CD14-positive monocyte (primary cell): Measurements from ENCODE around the gene TJP2. TPM values are rescaled to one million over a fixed set of nuclear protein-coding genes. Genes with fewer than 3 reads are reported as not detected.

Experiments used
- DNase-seq, 3 donors: peaks; one replicate each; pipeline ENCODE4 v3.0.0-alpha.2; 2011 to 2022
- H2AFZ ChIP-seq: 2 replicates; pipeline ENCODE4 v1.6.0; 2012; ENCODE audit warnings: mild to moderate bottlenecking, low read depth, low read length, inconsistent platforms; ENCODE audit not compliant: insufficient read depth, poor library complexity, severe bottlenecking
- H3K27ac ChIP-seq, 2 donors: 1 replicate in 1 of 2; 2 replicates in 1 of 2; pipeline ENCODE4 v1.5.1; 2012 to 2013; ENCODE audit warnings: low read length in 2 of 2, control low read depth in 1 of 2, inconsistent platforms in 1 of 2, low read depth in 1 of 2, mild to moderate bottlenecking in 1 of 2
- H3K27me3 ChIP-seq, 2 donors: one replicate each; pipeline versions ENCODE4 v1.6.0 to v1.6.1; 2011 to 2013; ENCODE audit warnings: low read length in 2 of 2; ENCODE audit not compliant: control insufficient read depth in 2 of 2, insufficient read depth in 2 of 2
- H3K36me3 ChIP-seq, 2 donors: replicated peaks in 1 of 2; 1 replicate in 1 of 2; 2 replicates in 1 of 2; pipeline versions ENCODE4 v1.5.1 to v1.6.1; 2012 to 2013; ENCODE audit warnings: low read length in 2 of 2, control low read depth in 1 of 2, inconsistent platforms in 1 of 2, mild to moderate bottlenecking in 1 of 2; ENCODE audit not compliant: insufficient read depth in 2 of 2, control insufficient read depth in 1 of 2
- H3K4me1 ChIP-seq, 2 donors: 1 replicate in 1 of 2; 2 replicates in 1 of 2; pipeline versions ENCODE4 v1.5.1 to v1.6.1; 2012 to 2013; ENCODE audit warnings: low read length in 2 of 2, control low read depth in 1 of 2, inconsistent platforms in 1 of 2, mild to moderate bottlenecking in 1 of 2, moderate library complexity in 1 of 2; ENCODE audit not compliant: insufficient read depth in 2 of 2, control insufficient read depth in 1 of 2
- H3K4me2 ChIP-seq: replicated peaks from 2 replicates; pipeline ENCODE3; 2012; ENCODE audit warnings: low read length, moderate library complexity, mild to moderate bottlenecking; ENCODE audit not compliant: poor library complexity, severe bottlenecking; ENCODE audit errors: extremely low read depth
- H3K4me3 ChIP-seq, 3 experiments: fragments of 200-600 bp in 1 of 3; sonication (generic) in 1 of 3; replicated peaks in 1 of 3; 1 replicate in 2 of 3; 2 replicates in 1 of 3; pipeline ENCODE4 v1.5.1; 2011 to 2013; ENCODE audit warnings: low read length in 3 of 3, mild to moderate bottlenecking in 3 of 3, control low read depth in 2 of 3, low read depth in 2 of 3, inconsistent platforms in 1 of 3, moderate library complexity in 1 of 3
- H3K79me2 ChIP-seq: 2 replicates; pipeline ENCODE4 v1.6.0; 2012; ENCODE audit warnings: mild to moderate bottlenecking, control low read depth, inconsistent platforms, low read length, moderate library complexity; ENCODE audit not compliant: insufficient read depth
- H3K9ac ChIP-seq: 2 replicates; pipeline ENCODE4 v1.6.0; 2017; ENCODE audit warnings: low read length, mild to moderate bottlenecking; ENCODE audit not compliant: insufficient read depth, poor library complexity, severe bottlenecking
- H3K9me3 ChIP-seq, 2 donors: replicated peaks in 1 of 2; 1 replicate in 1 of 2; 2 replicates in 1 of 2; pipeline versions ENCODE4 v1.5.1 to v1.6.1; 2012 to 2013; ENCODE audit warnings: low read length in 2 of 2, control low read depth in 1 of 2; ENCODE audit not compliant: control insufficient read depth in 1 of 2, insufficient read depth in 1 of 2
- H4K20me1 ChIP-seq: 2 replicates; pipeline ENCODE4 v1.6.0; 2012; ENCODE audit warnings: mild to moderate bottlenecking, low read length, control low read depth, moderate library complexity; ENCODE audit not compliant: insufficient read depth
- H3K27ac Mint-ChIP-seq, 7 donors: one replicate each; pipeline ENCODE4 v1.8.0; 2020; ENCODE audit warnings: mild to moderate bottlenecking in 7 of 7, mixed read lengths in 7 of 7, moderate library complexity in 6 of 7, inconsistent platforms in 2 of 7
- H3K27me3 Mint-ChIP-seq, 3 donors: one replicate each; pipeline ENCODE4 v1.8.0; 2021 to 2022; ENCODE audit warnings: low read depth in 3 of 3, mild to moderate bottlenecking in 3 of 3, mixed read lengths in 3 of 3, moderate library complexity in 3 of 3, inconsistent platforms in 1 of 3
- H3K36me3 Mint-ChIP-seq, 2 donors: one replicate each; pipeline ENCODE4 v1.8.0; 2020; ENCODE audit warnings: mixed read lengths in 2 of 2, inconsistent platforms in 1 of 2, mild to moderate bottlenecking in 1 of 2
- H3K4me1 Mint-ChIP-seq: one replicate; pipeline ENCODE4 v1.8.0; 2020; ENCODE audit warnings: mild to moderate bottlenecking, mixed read lengths
- H3K4me3 Mint-ChIP-seq, 2 donors: one replicate each; pipeline ENCODE4 v1.8.0; 2020; ENCODE audit warnings: mild to moderate bottlenecking in 2 of 2, mixed read lengths in 2 of 2, moderate library complexity in 1 of 2
- H3K9me3 Mint-ChIP-seq, 7 donors: one replicate each; pipeline ENCODE4 v1.8.0; 2020 to 2022; ENCODE audit warnings: mixed read lengths in 7 of 7, mild to moderate bottlenecking in 6 of 7, moderate library complexity in 6 of 7, inconsistent platforms in 2 of 7
- WGBS: methylation state at CpG from one replicate; pipeline ENCODE4 v1.1.5; 2013; ENCODE audit warnings: missing lambda C conversion rate; ENCODE audit not compliant: insufficient coverage; 5-methylcytosine and 5-hydroxymethylcytosine counted together
- intact Hi-C, 2 donors: fragments of 100-400 bp; cut with micrococcal nuclease; formaldehyde crosslinking; loops; one replicate each; pipeline versions ENCODE4 v1.15.0 to v1.15.1; 2023
- polyA plus RNA-seq, 3 donors: library from polyadenylated mRNA; depleted of rRNA in 1 of 3; unstranded in 2 of 3; stranded (reverse) in 1 of 3; fragments of 300-500 nt in 2 of 3; fragments of >200 nt in 1 of 3; fragmentation: Illumina TruSeq in 2 of 3; gene quantifications; 1 replicate in 2 of 3; 2 replicates in 1 of 3; pipeline ENCODE4 v1.2.3, GENCODE V29; 2012 to 2021
- TF ChIP-seq, protein P1 (sequence below): fragments of 200-600 bp; IDR thresholded peaks from one replicate; pipeline ENCODE4 v1.8.0; 2022; ENCODE audit warnings: antibody characterized with exemption, mild to moderate bottlenecking

TJP2 gene
- polyA plus RNA-seq, 3 donors, result 8.0 to 17.8 (median 13.8) TPM

DNA sequence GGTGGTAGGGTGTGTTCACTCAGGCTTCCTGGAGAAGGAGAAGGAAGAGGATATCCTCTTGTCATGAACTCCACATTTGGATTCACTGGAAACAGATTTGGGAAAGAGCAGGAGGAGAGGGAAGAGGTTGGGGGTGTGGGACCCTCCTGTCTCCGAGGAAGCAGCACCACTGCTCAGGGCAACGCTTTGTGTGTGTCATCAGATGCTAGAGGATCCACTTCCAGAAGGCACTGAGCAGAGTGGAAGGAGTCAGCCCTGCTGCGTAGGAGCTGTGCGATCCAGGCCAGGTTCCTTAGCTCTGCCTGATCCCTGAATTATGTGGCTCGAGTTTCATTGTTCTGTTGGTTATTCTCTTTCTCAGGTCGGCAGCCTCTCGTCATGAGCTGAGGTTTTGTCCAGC is 37.3 kb upstream of the TJP2 start:
- H3K27ac Mint-ChIP-seq, result no peak overlapping the region
- H3K4me2 ChIP-seq, result no peak overlapping the region
- H3K9ac ChIP-seq, result no peak overlapping the region
- no peaks in the 10 kb centered on the region for H3K9me3 Mint-ChIP-seq
- H3K36me3 ChIP-seq, result no peaks in the 10 kb centered on the region
- no peak for DNase-seq
- H3K27me3 Mint-ChIP-seq, result no peaks in the 10 kb centered on the region
- intact Hi-C loops, result no loop called here
- H3K27ac ChIP-seq, result no peak overlapping the region
- no peaks in the 10 kb centered on the region for H3K4me1 ChIP-seq
- H3K4me3 Mint-ChIP-seq, result no peak overlapping the region
- no peaks in the 10 kb centered on the region for H3K36me3 Mint-ChIP-seq
- H3K4me3 ChIP-seq, result no peak overlapping the region
- no peaks in the 10 kb centered on the region for H3K79me2 ChIP-seq
- no peaks in the 10 kb centered on the region for H3K9me3 ChIP-seq
- TF ChIP-seq, protein P1, sequence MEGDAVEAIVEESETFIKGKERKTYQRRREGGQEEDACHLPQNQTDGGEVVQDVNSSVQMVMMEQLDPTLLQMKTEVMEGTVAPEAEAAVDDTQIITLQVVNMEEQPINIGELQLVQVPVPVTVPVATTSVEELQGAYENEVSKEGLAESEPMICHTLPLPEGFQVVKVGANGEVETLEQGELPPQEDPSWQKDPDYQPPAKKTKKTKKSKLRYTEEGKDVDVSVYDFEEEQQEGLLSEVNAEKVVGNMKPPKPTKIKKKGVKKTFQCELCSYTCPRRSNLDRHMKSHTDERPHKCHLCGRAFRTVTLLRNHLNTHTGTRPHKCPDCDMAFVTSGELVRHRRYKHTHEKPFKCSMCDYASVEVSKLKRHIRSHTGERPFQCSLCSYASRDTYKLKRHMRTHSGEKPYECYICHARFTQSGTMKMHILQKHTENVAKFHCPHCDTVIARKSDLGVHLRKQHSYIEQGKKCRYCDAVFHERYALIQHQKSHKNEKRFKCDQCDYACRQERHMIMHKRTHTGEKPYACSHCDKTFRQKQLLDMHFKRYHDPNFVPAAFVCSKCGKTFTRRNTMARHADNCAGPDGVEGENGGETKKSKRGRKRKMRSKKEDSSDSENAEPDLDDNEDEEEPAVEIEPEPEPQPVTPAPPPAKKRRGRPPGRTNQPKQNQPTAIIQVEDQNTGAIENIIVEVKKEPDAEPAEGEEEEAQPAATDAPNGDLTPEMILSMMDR, result no peak
- peaks cover 1% of the 10 kb centered on the region for H3K4me1 Mint-ChIP-seq
- no peaks in the 10 kb centered on the region for H3K27me3 ChIP-seq
- 96% methylated on average over 5 of the region's 7 CpGs for WGBS
- no peaks in the 10 kb centered on the region for H4K20me1 ChIP-seq
- H2AFZ ChIP-seq, result no peak overlapping the region

DNA sequence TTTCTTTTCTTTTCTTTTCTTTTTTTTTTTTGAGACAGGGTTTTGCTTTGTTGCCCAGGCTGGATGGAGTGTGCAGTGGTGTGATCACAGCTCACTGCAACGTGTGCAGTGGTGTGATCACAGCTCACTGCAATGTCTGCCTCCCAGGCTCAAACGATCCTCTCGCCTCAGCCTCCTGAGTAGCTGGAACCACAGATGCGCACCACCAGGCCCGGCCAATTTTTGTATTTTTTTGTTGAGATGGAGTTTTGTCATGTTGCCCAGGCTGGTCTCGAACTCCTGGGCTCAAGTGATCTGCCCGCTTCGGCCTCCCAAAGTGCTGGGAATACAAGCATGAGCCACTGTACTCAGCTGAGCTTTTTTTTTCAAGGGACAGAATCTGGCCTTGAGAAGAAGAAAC is 36.8 kb upstream of the TJP2 start:
- H3K4me2 ChIP-seq, result no peak overlapping the region
- H3K27me3 ChIP-seq, result no peaks in the 10 kb centered on the region
- no peak overlapping the region for H3K27ac ChIP-seq
- no peak overlapping the region for H3K9ac ChIP-seq
- intact Hi-C loops, result no loop called here
- no peak for DNase-seq
- H3K4me1 Mint-ChIP-seq, result peaks cover 7% of the 10 kb centered on the region
- no peak overlapping the region for H3K4me3 Mint-ChIP-seq
- no peaks in the 10 kb centered on the region for H3K36me3 ChIP-seq
- no peaks in the 10 kb centered on the region for H3K79me2 ChIP-seq
- H3K27ac Mint-ChIP-seq, result no peak overlapping the region
- no peaks in the 10 kb centered on the region for H3K36me3 Mint-ChIP-seq
- no peaks in the 10 kb centered on the region for H3K9me3 Mint-ChIP-seq
- H2AFZ ChIP-seq, result no peak overlapping the region
- H3K27me3 Mint-ChIP-seq, result peaks cover 0 to 1% (median 0%) of the 10 kb centered on the region in 3 donors
- H3K9me3 ChIP-seq, result no peaks in the 10 kb centered on the region
- H3K4me1 ChIP-seq, result peaks cover 0 to 4% of the 10 kb centered on the region in 2 donors
- 96% methylated on average over 6 of the region's 8 CpGs for WGBS
- H4K20me1 ChIP-seq, result no peaks in the 10 kb centered on the region
- TF ChIP-seq, protein P1, result no peak
- H3K4me3 ChIP-seq, result no peak overlapping the region
